Activated CD8-positive, alpha-beta T cell treated with anti-CD3 and anti-CD28 coated beads, Interleukin-2, amount 10 ng/mL, durations not matched to agents 7 days and 5 days (primary cell): ENCODE results near the gene CHRNG. TPM values are rescaled to one million over a fixed set of nuclear protein-coding genes. Genes with fewer than 3 reads are reported as not detected.
A peak's percentile ranks its signal among the peaks of the same experiment; 100 is the strongest.

Source experiments
- ATAC-seq: fragments of 150-1000 bp; cut with Tn5 transposase; one replicate; pipeline ENCODE4 v1.10.0; 2021; ENCODE audit warnings: moderate library complexity
- CTCF ChIA-PET: fragments of 350-600 bp; sonication (Branson Sonifier 250); formaldehyde crosslinking; loops from one replicate; lab custom pipeline; 2021; ENCODE audit warnings: antibody characterized with exemption; lab: Charles Lee
- POLR2A ChIA-PET: fragments of 350-600 bp; sonication (Branson Sonifier 250); formaldehyde crosslinking; loops from one replicate; lab custom pipeline; 2021; ENCODE audit warnings: antibody characterized with exemption; lab: Charles Lee
- DNase-seq: peaks from one replicate; pipeline ENCODE4 v3.0.0-alpha.2; 2020
- H3K27ac Mint-ChIP-seq: one replicate; pipeline ENCODE4 v1.8.0; 2021; ENCODE audit warnings: mild to moderate bottlenecking, mixed read lengths
- H3K27me3 Mint-ChIP-seq: one replicate; pipeline ENCODE4 v1.8.0; 2021; ENCODE audit warnings: low read depth, mixed read lengths
- H3K36me3 Mint-ChIP-seq: one replicate; pipeline ENCODE4 v1.8.0; 2021; ENCODE audit warnings: low read depth, mixed read lengths
- H3K4me1 Mint-ChIP-seq: one replicate; pipeline ENCODE4 v1.8.0; 2021; ENCODE audit warnings: low read depth, mixed read lengths
- H3K4me3 Mint-ChIP-seq: one replicate; pipeline ENCODE4 v1.8.0; 2021; ENCODE audit warnings: mild to moderate bottlenecking, mixed read lengths
- H3K9me3 Mint-ChIP-seq: one replicate; pipeline ENCODE4 v1.8.0; 2022; ENCODE audit warnings: mixed read lengths; ENCODE audit not compliant: insufficient read depth
- total RNA-seq, 2 experiments: library from RNA; stranded (reverse); gene quantifications; one replicate each; pipeline ENCODE4 v1.2.3, GENCODE V29; 2021

The CHRNG gene
- total RNA-seq, 2 experiments from 2014 or later = not detected

DNA sequence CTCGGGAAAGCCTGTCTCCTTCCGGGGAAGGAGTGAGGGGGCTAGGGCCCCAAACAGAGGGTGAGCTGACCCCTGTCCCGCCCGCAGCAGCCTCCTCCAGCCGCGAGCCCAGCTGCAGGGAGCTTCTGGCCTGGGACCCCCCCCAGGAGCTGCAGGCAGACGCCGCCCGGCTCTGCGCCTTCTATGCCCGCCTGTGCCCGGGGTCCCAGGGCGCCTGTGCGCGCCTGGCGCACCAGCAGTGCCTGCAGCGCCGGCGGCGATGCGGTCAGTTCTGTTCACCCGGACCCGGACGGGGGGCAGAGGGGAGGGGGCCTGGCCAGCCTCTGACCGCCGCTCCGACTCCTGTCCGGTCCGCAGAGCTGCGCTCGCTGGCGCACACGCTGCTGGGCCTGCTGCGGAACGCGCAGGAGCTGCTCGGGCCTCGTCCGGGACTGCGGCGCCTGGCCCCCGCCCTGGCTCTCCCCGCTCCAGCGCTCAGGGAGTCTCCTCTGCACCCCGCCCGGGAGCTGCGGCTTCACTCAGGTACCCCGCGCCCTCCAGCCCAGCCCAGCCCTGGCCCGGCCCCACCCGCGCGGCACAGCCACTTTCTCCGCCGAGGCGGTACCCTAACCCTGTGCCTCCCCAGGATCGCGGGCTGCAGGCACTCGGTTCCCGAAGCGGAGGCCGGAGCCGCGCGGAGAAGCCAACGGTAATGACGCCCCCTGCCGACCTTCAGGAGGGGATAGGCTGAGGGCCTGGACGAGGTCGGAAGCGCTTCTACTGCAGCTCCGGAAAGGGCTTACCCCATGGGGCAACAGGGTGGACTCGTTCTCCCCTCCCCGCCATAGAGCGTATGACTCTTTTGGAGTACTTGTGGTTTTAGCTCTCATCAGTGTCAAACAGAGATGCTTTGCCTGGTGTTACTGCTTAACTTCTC, 15.6 kb upstream of the CHRNG start:
- ChIA-PET CTCF (interaction anchor here (1.0 to 2.6 kb wide), 3 partner anchors 73 to 111 kb away, joined by 3 to 12 read pairs (median 3); no protein-coding TSS in a partner anchor), POLR2A (no interaction called here)
- peaks cover 42% of the 10 kb centered on the region for H3K27me3 Mint-ChIP-seq
- H3K9me3 Mint-ChIP-seq = no peaks in the 10 kb centered on the region
- DNase-seq = peak; percentile 41
- H3K27ac Mint-ChIP-seq = no peak overlapping the region
- ATAC-seq = peak; percentile 26
- H3K4me3 Mint-ChIP-seq = no peak overlapping the region
- H3K36me3 Mint-ChIP-seq = no peaks in the 10 kb centered on the region
- peaks cover 16% of the 10 kb centered on the region for H3K4me1 Mint-ChIP-seq

DNA sequence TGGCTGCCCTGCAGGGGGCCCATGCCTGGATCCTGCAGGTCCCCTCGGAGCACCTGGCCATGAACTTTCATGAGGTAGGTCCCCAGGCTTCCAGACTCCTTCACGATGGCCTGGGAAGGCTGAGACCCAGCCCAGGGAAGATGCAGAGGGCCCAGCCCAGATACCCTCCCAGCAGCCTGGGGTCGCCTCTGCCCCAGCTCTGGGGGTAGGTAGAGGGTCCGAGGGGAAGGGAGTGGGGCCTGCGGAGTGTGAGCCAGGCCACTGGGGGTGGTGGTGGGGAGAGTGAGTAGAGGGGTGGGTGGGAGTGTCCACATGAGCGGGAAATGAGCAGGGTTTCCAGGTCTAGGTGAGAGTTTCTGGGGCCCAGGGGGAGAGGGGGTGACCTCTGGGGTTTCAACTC, 14.7 kb upstream of the CHRNG start:
- H3K4me3 Mint-ChIP-seq = no peak overlapping the region
- DNase-seq (no peak), ATAC-seq (no peak)
- CTCF ChIA-PET = interaction anchor here (2.6 kb wide), 1 partner anchor 78 kb away, joined by 12 read pairs; no protein-coding TSS in a partner anchor
- peaks cover 21% of the 10 kb centered on the region for H3K4me1 Mint-ChIP-seq
- POLR2A ChIA-PET = no interaction called here
- no peak overlapping the region for H3K27ac Mint-ChIP-seq
- H3K27me3 Mint-ChIP-seq = peaks cover 42% of the 10 kb centered on the region
- H3K36me3 Mint-ChIP-seq = no peaks in the 10 kb centered on the region
- H3K9me3 Mint-ChIP-seq = no peaks in the 10 kb centered on the region

DNA sequence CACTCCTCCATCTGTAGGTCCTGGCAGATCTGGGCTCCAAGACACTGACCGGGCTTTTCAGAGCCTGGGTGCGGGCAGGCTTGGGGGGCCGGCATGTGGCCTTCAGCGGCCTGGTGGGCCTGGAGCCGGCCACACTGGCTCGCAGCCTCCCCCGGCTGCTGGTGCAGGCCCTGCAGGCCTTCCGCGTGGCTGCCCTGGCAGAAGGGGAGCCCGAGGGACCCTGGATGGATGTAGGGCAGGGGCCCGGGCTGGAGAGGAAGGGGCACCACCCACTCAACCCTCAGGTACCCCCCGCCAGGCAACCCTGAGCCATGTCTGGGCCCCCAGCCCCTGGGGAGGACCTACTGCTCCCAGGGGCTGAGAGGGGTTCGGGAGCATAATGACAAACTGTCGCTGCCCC, 14.3 kb upstream of the CHRNG start:
- no peak for DNase-seq
- ChIA-PET POLR2A (no interaction called here), CTCF (no interaction called here)
- no peaks in the 10 kb centered on the region for H3K9me3 Mint-ChIP-seq
- H3K27me3 Mint-ChIP-seq = peaks cover 42% of the 10 kb centered on the region
- peaks cover 21% of the 10 kb centered on the region for H3K4me1 Mint-ChIP-seq
- no peaks in the 10 kb centered on the region for H3K36me3 Mint-ChIP-seq
- ATAC-seq = no peak
- no peak overlapping the region for H3K27ac Mint-ChIP-seq
- no peak overlapping the region for H3K4me3 Mint-ChIP-seq

DNA sequence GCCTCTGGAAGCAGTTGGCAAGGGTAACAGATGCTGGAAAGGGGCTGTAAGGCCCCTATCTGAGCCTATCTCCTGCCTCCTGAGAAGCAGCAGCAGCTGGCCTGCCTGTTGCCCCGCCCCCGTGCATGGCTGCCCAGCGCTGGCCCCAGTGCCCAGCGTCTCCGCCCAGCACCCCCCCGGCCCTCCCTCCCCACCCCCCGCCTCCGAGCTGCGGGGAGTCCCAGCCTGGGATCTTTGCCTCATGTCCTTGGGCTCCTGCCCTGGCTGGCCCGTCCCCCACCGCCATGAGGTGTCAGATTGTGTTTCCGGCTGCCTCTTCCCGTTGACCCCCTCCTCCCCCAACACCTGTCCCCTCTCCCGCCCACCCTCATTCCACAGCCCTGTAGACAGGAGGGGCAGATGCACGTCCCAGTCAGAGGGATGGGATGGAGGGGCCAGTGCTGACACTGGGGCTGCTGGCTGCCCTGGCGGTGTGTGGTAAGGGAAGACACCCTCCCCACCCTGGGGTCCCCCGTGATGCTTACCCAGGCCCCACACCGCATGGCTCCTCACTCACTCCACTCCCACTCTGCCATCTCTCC, 13.6 kb upstream of the CHRNG start, which contains the start of gene CHRND:
TSS of gene CHRND (plus strand) at position 370 of the 581 bp plus-strand sequence. CDS start at position 426, 56 bp downstream.
- no peak for DNase-seq
- Mint-ChIP-seq H3K36me3 (no peaks in the 10 kb centered on the region), H3K4me1 (peaks cover 21% of the 10 kb centered on the region), H3K9me3 (no peaks in the 10 kb centered on the region), H3K27ac (no peak within 1 kb of the TSS), H3K4me3 (no peak within 1 kb of the TSS), H3K27me3 (peaks cover 37% of the 10 kb centered on the region)
- CTCF ChIA-PET = no interaction called here
- POLR2A ChIA-PET = no interaction called here
- no peak for ATAC-seq

DNA sequence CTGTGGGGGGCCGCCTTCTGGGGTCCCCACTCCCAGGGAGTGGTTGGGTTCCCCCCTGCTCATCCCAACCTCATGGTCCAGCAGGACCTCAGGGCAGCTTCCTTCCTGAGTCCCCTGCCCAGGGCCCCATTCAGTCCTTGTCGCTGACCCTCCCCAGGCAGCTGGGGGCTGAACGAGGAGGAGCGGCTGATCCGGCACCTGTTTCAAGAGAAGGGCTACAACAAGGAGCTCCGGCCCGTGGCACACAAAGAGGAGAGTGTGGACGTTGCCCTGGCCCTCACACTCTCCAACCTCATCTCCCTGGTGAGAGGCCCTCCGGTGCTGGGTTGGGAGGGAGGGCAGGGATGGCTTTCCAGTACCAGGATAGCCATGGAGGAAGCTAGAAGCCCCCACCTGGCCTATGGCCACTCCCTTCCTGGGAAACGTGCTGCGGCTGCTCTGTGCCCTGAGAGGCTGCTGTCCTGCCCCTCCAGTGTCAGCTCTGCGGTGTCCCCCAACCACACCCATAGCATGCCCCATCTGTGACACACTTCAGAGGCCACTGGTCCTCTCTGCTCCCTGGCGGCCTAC, 13.0 kb upstream of the CHRNG start:
- ATAC-seq = no peak
- no peak overlapping the region for H3K27ac Mint-ChIP-seq
- H3K4me1 Mint-ChIP-seq = peaks cover 19% of the 10 kb centered on the region
- H3K9me3 Mint-ChIP-seq = no peaks in the 10 kb centered on the region
- DNase-seq = no peak
- ChIA-PET POLR2A (no interaction called here), CTCF (no interaction called here)
- H3K4me3 Mint-ChIP-seq = no peak overlapping the region
- peaks cover 36% of the 10 kb centered on the region for H3K27me3 Mint-ChIP-seq
- H3K36me3 Mint-ChIP-seq = no peaks in the 10 kb centered on the region

DNA sequence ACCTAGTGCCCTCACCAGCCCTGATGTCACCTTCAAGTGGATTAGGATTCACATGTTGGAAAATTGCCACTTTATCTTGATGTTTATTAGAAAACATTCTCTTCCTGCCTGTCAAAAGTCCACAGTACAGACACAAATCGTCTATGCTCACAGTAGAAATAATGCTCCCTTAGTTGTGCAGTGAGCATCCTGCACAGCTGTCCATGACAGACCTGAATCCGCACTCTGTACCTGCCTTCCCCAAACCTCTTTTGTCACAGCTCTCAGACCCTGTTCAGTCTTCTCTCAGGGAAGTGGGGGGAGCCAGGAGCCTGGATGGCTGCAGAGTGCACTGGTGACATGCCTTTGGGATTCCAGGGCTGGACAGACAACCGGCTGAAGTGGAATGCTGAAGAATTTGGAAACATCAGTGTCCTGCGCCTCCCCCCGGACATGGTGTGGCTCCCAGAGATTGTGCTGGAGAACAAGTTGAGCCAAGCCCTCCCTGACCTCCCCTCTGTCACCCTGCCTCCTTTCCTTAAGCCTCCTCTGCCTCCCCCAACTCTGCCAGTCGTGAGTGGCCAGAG, 11.5 kb upstream of the CHRNG start:
- no peak for ATAC-seq
- Mint-ChIP-seq H3K36me3 (no peaks in the 10 kb centered on the region), H3K27me3 (peaks cover 32% of the 10 kb centered on the region), H3K9me3 (no peaks in the 10 kb centered on the region), H3K4me1 (peaks cover 16% of the 10 kb centered on the region), H3K4me3 (no peak overlapping the region), H3K27ac (no peak overlapping the region)
- POLR2A ChIA-PET = no interaction called here
- CTCF ChIA-PET = no interaction called here
- no peak for DNase-seq

DNA sequence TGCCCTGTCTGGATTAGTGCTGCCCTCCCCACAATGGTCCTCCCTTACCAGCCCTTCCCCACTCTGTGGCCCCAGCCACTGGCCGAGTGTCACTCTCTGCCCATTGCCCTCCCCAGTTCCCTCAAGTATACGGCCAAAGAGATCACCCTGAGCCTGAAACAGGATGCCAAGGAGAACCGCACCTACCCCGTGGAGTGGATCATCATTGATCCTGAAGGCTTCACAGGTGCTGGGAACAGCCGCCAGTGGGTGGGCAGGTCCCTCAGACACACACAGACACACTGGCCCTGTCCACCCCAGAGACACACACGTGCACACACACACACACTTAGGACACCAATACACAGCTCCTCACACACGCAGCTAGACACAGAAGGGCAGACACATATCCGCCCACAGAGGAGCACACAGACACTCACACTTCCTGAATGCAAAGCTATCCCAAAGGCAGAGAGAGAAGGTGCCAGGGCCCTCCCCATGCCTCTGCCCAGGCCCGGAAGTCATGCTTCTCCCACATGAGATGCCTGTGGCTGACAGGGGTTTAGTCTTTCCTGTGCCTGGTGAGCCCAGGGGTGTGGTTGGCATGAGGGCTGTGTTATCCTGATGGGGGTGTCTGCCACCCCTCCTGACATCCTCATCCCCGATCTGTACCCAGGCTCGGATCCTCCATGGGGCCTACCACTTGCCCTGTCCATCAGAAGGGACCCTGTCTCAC, 10.6 kb upstream of the CHRNG start:
- POLR2A ChIA-PET = no interaction called here
- Mint-ChIP-seq H3K9me3 (no peaks in the 10 kb centered on the region), H3K4me3 (no peak overlapping the region), H3K27me3 (peaks cover 27% of the 10 kb centered on the region), H3K4me1 (peaks cover 14% of the 10 kb centered on the region), H3K36me3 (no peaks in the 10 kb centered on the region), H3K27ac (peak overlapping the region; percentile 51)
- ATAC-seq = peak; percentile 50
- DNase-seq = no peak
- CTCF ChIA-PET = no interaction called here

DNA sequence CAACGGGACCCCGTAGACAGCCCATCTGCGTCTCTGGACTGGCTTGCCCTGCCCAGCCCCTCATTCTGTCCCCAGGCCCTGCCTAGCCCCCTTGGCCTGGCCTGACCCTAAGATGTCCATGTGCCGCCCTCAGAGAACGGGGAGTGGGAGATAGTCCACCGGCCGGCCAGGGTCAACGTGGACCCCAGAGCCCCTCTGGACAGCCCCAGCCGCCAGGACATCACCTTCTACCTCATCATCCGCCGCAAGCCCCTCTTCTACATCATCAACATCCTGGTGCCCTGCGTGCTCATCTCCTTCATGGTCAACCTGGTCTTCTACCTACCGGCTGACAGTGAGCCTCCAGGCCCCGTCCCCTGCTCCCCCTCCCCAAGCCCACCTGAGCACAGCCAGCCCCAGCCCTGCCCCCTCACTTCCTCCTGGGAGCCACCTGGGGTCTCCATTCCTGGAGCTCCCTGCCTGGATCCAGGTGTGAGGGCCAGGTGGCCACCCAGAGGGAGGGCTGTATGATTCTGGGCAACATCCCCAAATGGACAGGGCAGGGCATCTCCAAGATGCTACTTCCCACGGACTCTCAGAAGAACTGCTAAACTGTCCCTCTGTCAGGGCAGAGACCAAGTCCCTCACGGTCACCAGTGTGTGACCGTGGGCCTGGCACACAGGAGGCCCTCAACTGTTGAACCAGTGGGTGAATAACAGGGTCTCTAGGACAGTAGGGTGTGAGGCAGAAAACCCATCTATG, 9.5 kb upstream of the CHRNG start:
- POLR2A ChIA-PET = no interaction called here
- H3K4me3 Mint-ChIP-seq = no peak overlapping the region

DNA sequence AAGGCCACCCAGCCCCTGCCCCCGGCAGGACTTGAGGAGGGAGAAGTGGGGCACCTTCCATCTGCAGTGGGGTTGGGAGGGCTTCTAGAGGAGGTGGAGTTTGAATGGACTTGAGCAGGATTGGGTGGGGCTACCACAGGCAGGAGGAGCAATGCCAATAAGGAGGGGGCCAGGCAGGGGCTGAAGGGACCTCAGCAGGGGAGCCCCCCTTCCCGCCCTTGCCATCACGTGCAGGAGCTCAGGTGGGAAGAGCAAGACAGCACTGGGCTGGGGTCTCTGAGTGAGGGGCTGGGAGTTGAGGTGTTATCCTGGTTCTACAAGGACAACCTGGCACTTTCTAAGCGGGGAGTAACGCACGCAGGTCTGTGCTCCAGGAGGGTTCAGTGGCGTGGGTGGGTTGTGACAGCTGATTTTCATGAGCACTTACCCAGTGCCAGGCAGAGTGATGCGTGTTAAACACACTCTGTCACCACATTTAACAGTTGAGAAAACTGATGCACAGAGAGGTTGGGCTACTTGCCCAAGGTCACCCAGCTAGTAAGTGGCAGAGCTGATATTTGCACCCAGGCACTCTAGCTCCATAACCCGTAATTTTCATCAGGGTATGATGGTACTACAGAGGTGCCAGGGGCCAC, 8.7 kb upstream of the CHRNG start:
- POLR2A ChIA-PET = no interaction called here
- DNase-seq = no peak

More for the DNA sequence above, 9.5 kb upstream of the CHRNG start:
- Mint-ChIP-seq H3K36me3 (no peaks in the 10 kb centered on the region), H3K9me3 (no peaks in the 10 kb centered on the region), H3K4me1 (peaks cover 12% of the 10 kb centered on the region), H3K27me3 (peaks cover 18% of the 10 kb centered on the region), H3K27ac (no peak overlapping the region)
- DNase-seq = no peak
- CTCF ChIA-PET = no interaction called here
- ATAC-seq = no peak

DNA sequence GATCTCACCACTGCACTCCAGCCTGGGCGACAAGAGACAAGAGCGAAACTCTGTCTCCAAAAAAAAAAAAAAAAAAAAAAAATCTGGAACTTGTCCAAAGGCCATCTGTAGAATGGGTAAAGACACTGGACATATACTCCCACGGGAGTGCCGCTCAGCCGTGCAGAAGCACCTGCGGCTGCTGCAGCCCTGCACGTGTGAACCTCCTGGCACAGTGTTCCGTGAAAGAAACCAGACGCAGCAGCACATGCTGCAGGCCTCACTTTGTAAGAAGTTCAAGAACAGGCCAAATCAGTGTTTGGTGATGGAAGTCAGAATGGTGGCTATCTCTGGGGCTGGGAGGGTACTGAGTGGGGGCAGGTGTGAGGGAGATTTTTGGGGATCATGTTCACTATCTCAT, 7.1 kb upstream of the CHRNG start:
- Mint-ChIP-seq H3K27ac (no peak overlapping the region), H3K36me3 (no peaks in the 10 kb centered on the region), H3K4me3 (no peak overlapping the region), H3K27me3 (peaks cover 11% of the 10 kb centered on the region), H3K4me1 (peaks cover 12% of the 10 kb centered on the region), H3K9me3 (no peaks in the 10 kb centered on the region)
- ChIA-PET POLR2A (no interaction called here), CTCF (interaction anchor here (2.6 kb wide), 1 partner anchor 10 kb away, joined by 10 read pairs; no protein-coding TSS in a partner anchor)
- DNase-seq = no peak
- no peak for ATAC-seq

More for the DNA sequence above, 8.7 kb upstream of the CHRNG start:
- H3K4me1 Mint-ChIP-seq = peaks cover 12% of the 10 kb centered on the region
- CTCF ChIA-PET = interaction anchor here (2.6 kb wide), 1 partner anchor 9 kb away, joined by 10 read pairs; no protein-coding TSS in a partner anchor
- ATAC-seq = no peak
- no peak overlapping the region for H3K4me3 Mint-ChIP-seq
- no peaks in the 10 kb centered on the region for H3K9me3 Mint-ChIP-seq
- no peak overlapping the region for H3K27ac Mint-ChIP-seq
- peaks cover 18% of the 10 kb centered on the region for H3K27me3 Mint-ChIP-seq
- no peaks in the 10 kb centered on the region for H3K36me3 Mint-ChIP-seq
